CD4-positive, alpha-beta T cell (primary cell): ENCODE data around the gene RAP1GAP2. TPM values are rescaled to one million over a fixed set of nuclear protein-coding genes. Genes with fewer than 3 reads are reported as not detected.

Experiments used
- ATAC-seq: fragments of 200-7000 bp; cut with Tn5 transposase; one replicate; pipeline ENCODE4 v1.10.0; 2022; ENCODE audit warnings: mild to moderate bottlenecking; ENCODE audit not compliant: poor library complexity
- CTCF ChIA-PET: fragments of 350-600 bp; sonication (Branson Sonifier 250); formaldehyde crosslinking; loops from one replicate; lab custom pipeline; 2021; ENCODE audit warnings: antibody characterized with exemption, inconsistent platforms; lab: Charles Lee
- POLR2A ChIA-PET: fragments of 350-600 bp; sonication (Branson Sonifier 250); formaldehyde crosslinking; loops from one replicate; lab custom pipeline; 2021; ENCODE audit warnings: antibody characterized with exemption, inconsistent platforms; lab: Charles Lee
- DNase-seq, 14 experiments: peaks; one replicate each; pipeline ENCODE4 v3.0.0-alpha.2; 2013 to 2020; ENCODE audit warnings: mixed read lengths in 2 of 14
- H3K27ac ChIP-seq, 2 donors: one replicate each; pipeline versions ENCODE4 v1.5.1 to v1.7.0; 2013; ENCODE audit warnings: low read length in 2 of 2, low read depth in 1 of 2, mild to moderate bottlenecking in 1 of 2
- H3K27me3 ChIP-seq, 2 experiments: 1 replicate in 1 of 2; 2 replicates in 1 of 2; pipeline versions ENCODE4 v1.6.1 to v1.7.0; 2013; ENCODE audit warnings: low read length in 2 of 2, control low read depth in 1 of 2, mild to moderate bottlenecking in 1 of 2, moderate library complexity in 1 of 2; ENCODE audit not compliant: insufficient read depth in 2 of 2, control insufficient read depth in 1 of 2
- H3K36me3 ChIP-seq: one replicate; pipeline ENCODE4 v1.6.1; 2013; ENCODE audit warnings: low read length, control low read depth; ENCODE audit not compliant: insufficient read depth
- H3K4me1 ChIP-seq: one replicate; pipeline ENCODE4 v1.6.1; 2013; ENCODE audit warnings: low read length, control low read depth; ENCODE audit not compliant: insufficient read depth
- H3K4me3 ChIP-seq: one replicate; pipeline ENCODE4 v1.5.1; 2013; ENCODE audit warnings: mild to moderate bottlenecking, low read length, moderate library complexity
- H3K9me3 ChIP-seq, 2 experiments: 1 replicate in 1 of 2; 2 replicates in 1 of 2; pipeline versions ENCODE4 v1.6.1 to v1.7.0; 2013; ENCODE audit warnings: low read length in 2 of 2, mild to moderate bottlenecking in 2 of 2, control low read depth in 1 of 2, moderate library complexity in 1 of 2; ENCODE audit not compliant: control insufficient read depth in 1 of 2, insufficient read depth in 1 of 2
- H3K27ac Mint-ChIP-seq: one replicate; pipeline ENCODE4 v1.8.0; 2020; ENCODE audit warnings: mixed read lengths
- H3K27me3 Mint-ChIP-seq: one replicate; pipeline ENCODE4 v1.8.0; 2021; ENCODE audit warnings: mixed read lengths
- H3K36me3 Mint-ChIP-seq: one replicate; pipeline ENCODE4 v1.8.0; 2021; ENCODE audit warnings: low read depth, mixed read lengths
- H3K4me1 Mint-ChIP-seq: one replicate; pipeline ENCODE4 v1.8.0; 2021; ENCODE audit warnings: low read depth, mixed read lengths
- H3K4me3 Mint-ChIP-seq: one replicate; pipeline ENCODE4 v1.8.0; 2020; ENCODE audit warnings: mild to moderate bottlenecking, mixed read lengths
- H3K9me3 Mint-ChIP-seq: one replicate; pipeline ENCODE4 v1.8.0; 2020; ENCODE audit warnings: mixed read lengths
- intact Hi-C, 2 experiments: fragments of 100-400 bp; cut with DNase I in 1 of 2; cut with micrococcal nuclease in 1 of 2; formaldehyde crosslinking; loops; one replicate each; pipeline versions ENCODE4 v1.15.1 to v1.9.0; 2023 to 2025; cut with DNase I, micrococcal nuclease
- polyA plus RNA-seq, 2 donors: library from polyadenylated mRNA; unstranded; fragments of 120-200 nt; gene quantifications; one replicate each; pipeline ENCODE4 v1.2.1, GENCODE V29; 2013
- total RNA-seq, 174 experiments: library from RNA in 2 of 174; stranded (reverse) in 2 of 174; gene quantifications; one replicate each; pipeline ENCODE4 v1.2.3 and lab custom pipeline; 2021 to 2026
- TF ChIP-seq, protein P1 (sequence below): fragments of 200-600 bp; IDR thresholded peaks from one replicate; pipeline ENCODE4 v1.8.0; 2022; ENCODE audit warnings: antibody characterized with exemption, mild to moderate bottlenecking

Gene RAP1GAP2
- total RNA-seq = 10 to 100 TPM; 46.3 to 49.7 TPM
- 22.7 TPM for polyA plus RNA-seq (2013, experiment 1 of 2)
- polyA plus RNA-seq (2013, experiment 2 of 2) = 24.4 TPM
- 0.19 to 97.4 (median 8.8) reads per million in 172 experiments for total RNA-seq (lab: John Stamatoyannopoulos, UW)

DNA sequence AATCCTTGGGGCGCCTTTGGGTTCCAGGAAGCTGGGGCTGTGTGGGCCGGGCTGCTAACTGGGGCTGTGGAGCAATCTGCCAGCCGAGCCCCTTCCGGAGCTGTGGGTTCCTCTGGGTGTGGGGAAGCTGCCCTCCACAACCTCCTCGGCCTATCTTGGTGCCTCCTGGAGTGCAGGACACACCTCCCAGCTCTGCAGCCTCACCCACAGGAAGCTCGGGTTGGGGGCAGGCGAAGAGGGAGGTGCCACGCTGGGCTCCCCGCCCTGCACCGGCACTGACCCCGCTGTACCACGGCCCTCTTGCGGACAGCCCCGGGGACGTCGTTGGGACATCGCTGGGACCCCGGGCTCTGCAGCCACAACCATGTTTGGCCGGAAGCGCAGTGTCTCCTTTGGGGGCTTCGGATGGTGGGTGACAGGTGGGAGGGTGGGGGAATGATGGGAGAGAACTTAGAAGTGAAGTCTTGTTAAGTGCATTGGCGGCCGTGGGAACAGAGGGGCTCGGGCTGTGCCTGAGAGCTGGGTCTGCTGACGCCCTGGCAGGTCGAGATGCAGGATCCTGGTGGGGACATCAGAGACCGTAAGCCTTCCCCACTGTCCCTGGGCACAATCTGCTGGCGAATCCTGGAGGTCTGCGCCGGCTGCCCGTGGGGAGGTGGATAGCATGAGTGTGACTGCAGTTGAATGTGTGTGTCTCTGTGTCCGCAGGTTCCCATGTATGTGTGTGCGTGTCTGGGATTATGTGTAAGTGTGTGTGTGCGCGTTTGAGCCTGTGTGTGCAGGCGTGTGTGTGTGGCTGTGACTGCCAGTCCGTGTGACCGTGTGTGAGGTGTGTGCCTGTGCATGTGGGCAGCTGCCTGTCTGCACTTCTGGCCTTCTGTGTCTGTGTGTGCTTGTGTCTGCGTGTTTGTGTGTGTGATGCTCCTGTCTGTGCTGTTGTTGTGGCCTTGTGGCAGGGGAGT is at the start of gene RAP1GAP2:
Gene RAP1GAP2, plus strand, starts transcription at position 275 of the 962 bp plus-strand sequence. Its CDS starts 90 bp downstream, at position 365.
- intact Hi-C loops = loop anchor here in 1 of 2 experiments (1.0 to 2.0 kb wide), 2 partner anchors 18 to 32 kb away; no protein-coding TSS in a partner anchor
- CTCF ChIA-PET = interaction anchor here (1.0 to 4.8 kb wide), 4 partner anchors 10 to 41 kb away, joined by 4 to 35 read pairs (median 14); no protein-coding TSS in a partner anchor
- Histone ChIP-seq H3K4me3 (peak within 1 kb of the TSS; percentile 68), H3K27me3 (no peaks in the 10 kb centered on the region), H3K27ac (no peak within 1 kb of the TSS), H3K36me3 (peaks cover 12% of the 10 kb centered on the region), H3K9me3 (no peaks in the 10 kb centered on the region), H3K4me1 (peaks cover 79% of the 10 kb centered on the region)
- Mint-ChIP-seq H3K27me3 (no peaks in the 10 kb centered on the region), H3K4me1 (peaks cover 79% of the 10 kb centered on the region), H3K4me3 (peak within 1 kb of the TSS; percentile 92), H3K36me3 (peaks cover 19% of the 10 kb centered on the region), H3K9me3 (no peaks in the 10 kb centered on the region), H3K27ac (peak within 1 kb of the TSS; percentile 80)
- DNase-seq (peak; percentile 45 to 94 (median 66)), ATAC-seq (peak; percentile 91)
- TF ChIP-seq, protein P1, sequence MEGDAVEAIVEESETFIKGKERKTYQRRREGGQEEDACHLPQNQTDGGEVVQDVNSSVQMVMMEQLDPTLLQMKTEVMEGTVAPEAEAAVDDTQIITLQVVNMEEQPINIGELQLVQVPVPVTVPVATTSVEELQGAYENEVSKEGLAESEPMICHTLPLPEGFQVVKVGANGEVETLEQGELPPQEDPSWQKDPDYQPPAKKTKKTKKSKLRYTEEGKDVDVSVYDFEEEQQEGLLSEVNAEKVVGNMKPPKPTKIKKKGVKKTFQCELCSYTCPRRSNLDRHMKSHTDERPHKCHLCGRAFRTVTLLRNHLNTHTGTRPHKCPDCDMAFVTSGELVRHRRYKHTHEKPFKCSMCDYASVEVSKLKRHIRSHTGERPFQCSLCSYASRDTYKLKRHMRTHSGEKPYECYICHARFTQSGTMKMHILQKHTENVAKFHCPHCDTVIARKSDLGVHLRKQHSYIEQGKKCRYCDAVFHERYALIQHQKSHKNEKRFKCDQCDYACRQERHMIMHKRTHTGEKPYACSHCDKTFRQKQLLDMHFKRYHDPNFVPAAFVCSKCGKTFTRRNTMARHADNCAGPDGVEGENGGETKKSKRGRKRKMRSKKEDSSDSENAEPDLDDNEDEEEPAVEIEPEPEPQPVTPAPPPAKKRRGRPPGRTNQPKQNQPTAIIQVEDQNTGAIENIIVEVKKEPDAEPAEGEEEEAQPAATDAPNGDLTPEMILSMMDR = no peak
- POLR2A ChIA-PET = interaction anchor here (0.5 to 9.5 kb wide), 8 partner anchors 9 to 242 kb away, joined by 3 to 213 read pairs (median 4); no protein-coding TSS in a partner anchor

DNA sequence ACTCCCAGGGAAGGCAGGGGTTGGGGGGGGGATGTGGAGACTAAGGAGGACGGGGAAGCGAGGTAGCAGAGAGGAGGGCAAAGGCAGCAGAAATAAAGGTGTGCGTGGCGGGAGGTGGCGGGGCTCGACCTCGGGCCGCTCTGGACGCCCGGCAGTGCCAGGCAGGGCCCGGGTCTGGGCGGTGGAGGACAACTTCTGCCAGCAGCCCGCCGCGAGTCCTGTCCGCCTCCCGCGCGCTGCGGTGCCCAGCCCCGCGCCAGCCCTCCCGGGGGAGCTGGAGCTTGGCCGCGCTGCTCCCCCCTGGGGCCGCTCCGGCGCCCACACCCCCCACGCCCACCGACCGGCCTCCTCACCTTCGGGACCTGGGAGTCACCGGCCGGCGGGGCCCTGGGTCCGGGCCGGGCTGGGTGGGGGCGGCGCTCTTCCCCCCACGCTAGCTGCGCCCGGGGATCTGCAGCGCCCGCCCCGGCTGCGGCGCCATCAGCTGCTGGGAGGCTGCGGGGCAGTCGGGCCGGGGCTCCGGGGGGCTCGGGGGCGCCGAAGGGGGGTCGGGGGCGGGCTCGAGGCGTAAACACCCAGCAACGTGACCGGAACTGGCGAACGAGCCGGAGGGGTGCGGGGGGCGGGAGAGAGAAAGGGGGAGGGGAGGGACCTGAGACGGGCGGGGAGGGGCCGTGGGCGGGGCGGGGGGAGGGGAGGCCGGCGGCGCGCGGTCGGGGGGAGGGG is 47.0 kb upstream of the RAP1GAP2 start, which contains the start of gene CCDC92B:
Gene CCDC92B, minus strand, starts transcription at position 595 of the 726 bp plus-strand sequence. CDS start 14,507 bp downstream, outside the sequence.
- Mint-ChIP-seq H3K36me3 (no peaks in the 10 kb centered on the region), H3K4me1 (no peaks in the 10 kb centered on the region), H3K4me3 (no peak within 1 kb of the TSS), H3K9me3 (no peaks in the 10 kb centered on the region), H3K27ac (no peak within 1 kb of the TSS), H3K27me3 (peaks cover 73% of the 10 kb centered on the region)
- Histone ChIP-seq H3K27ac (no peak within 1 kb of the TSS), H3K9me3 (peaks cover 0 to 5% of the 10 kb centered on the region in 2 experiments), H3K36me3 (no peaks in the 10 kb centered on the region), H3K27me3 (peaks cover 37 to 39% of the 10 kb centered on the region in 2 experiments), H3K4me3 (no peak within 1 kb of the TSS), H3K4me1 (peaks cover 5% of the 10 kb centered on the region)
- no peak for ATAC-seq
- POLR2A ChIA-PET = interaction anchor here (0.8 kb wide), 1 partner anchor 238 kb away, joined by 3 read pairs; the partner anchor contains the start of gene METTL16
- CTCF ChIA-PET = no interaction called here
- TF ChIP-seq, protein P1 = no peak
- intact Hi-C loops = loop anchor here in 1 of 2 experiments (5.0 kb wide), 1 partner anchor 37 kb away; the partner anchor contains the start of gene CLUH
- peak in 1 of 14 experiments; percentile 25 for DNase-seq
